ENCODE results near the gene SDE2. TPM values are rescaled to one million over a fixed set of nuclear protein-coding genes. Genes with fewer than 3 reads are reported as not detected.
A peak's percentile ranks its signal among the peaks of the same experiment; 100 is the strongest.

Gene SDE2
- 22.0 and 22.3 TPM in 2 replicates for total RNA-seq

- intact Hi-C loops (cut with micrococcal nuclease), result loop anchor here (1.0 to 5.0 kb wide), 4 partner anchors 63 to 531 kb away; partner anchors contain the start of genes H3-3A, PYCR2 and TMEM63A
- peaks cover 26% of the 10 kb centered on the region for H3K36me3 Mint-ChIP-seq (ENCODE audit: low read depth)
- H3K27me3 Mint-ChIP-seq (ENCODE audit: low read depth), result no peaks in the 10 kb centered on the region
- peak within 1 kb of the TSS; percentile 99 for H3K27ac Mint-ChIP-seq
- H3K4me1 Mint-ChIP-seq (ENCODE audit: low read depth), result peaks cover 55% of the 10 kb centered on the region
- H3K9me3 Mint-ChIP-seq, result no peaks in the 10 kb centered on the region
- peak within 1 kb of the TSS; percentile 100 for H3K4me3 Mint-ChIP-seq (ENCODE audit: low read depth)
- peak; percentile 100 for DNase-seq (ENCODE audit: low spot score)
These were observed at the start of gene SDE2 for GRCh38 chr1:225999227-225999911. Gene SDE2, minus strand, starts transcription at chr1:225999343. Its CDS starts 31 bp downstream, at chr1:225999312.

- Mint-ChIP-seq H3K27me3 (ENCODE audit: low read depth) (peaks cover 5% of the 10 kb centered on the region), H3K4me3 (ENCODE audit: low read depth) (no peak overlapping the region), H3K9me3 (no peaks in the 10 kb centered on the region), H3K4me1 (ENCODE audit: low read depth) (no peaks in the 10 kb centered on the region), H3K36me3 (ENCODE audit: low read depth) (no peaks in the 10 kb centered on the region), H3K27ac (no peak overlapping the region)
- intact Hi-C loops (cut with micrococcal nuclease), result no loop called here
- no peak for DNase-seq (ENCODE audit: low spot score)
These were observed 49.7 kb upstream of the SDE2 start for GRCh38 chr1:226048886-226049285.

GRCh38 chr1:226047495-226047894 is 48.4 kb upstream of the SDE2 start:
- Mint-ChIP-seq H3K27ac (no peak overlapping the region), H3K36me3 (ENCODE audit: low read depth) (no peaks in the 10 kb centered on the region), H3K9me3 (no peaks in the 10 kb centered on the region), H3K27me3 (ENCODE audit: low read depth) (peaks cover 5% of the 10 kb centered on the region), H3K4me3 (ENCODE audit: low read depth) (no peak overlapping the region), H3K4me1 (ENCODE audit: low read depth) (no peaks in the 10 kb centered on the region)
- no peak for DNase-seq (ENCODE audit: low spot score)
- intact Hi-C loops (cut with micrococcal nuclease), result no loop called here

- intact Hi-C loops (cut with micrococcal nuclease), result no loop called here
- Mint-ChIP-seq H3K9me3 (no peaks in the 10 kb centered on the region), H3K36me3 (ENCODE audit: low read depth) (no peaks in the 10 kb centered on the region), H3K4me1 (ENCODE audit: low read depth) (no peaks in the 10 kb centered on the region), H3K27me3 (ENCODE audit: low read depth) (peaks cover 5% of the 10 kb centered on the region), H3K27ac (no peak overlapping the region), H3K4me3 (ENCODE audit: low read depth) (no peak overlapping the region)
- no peak for DNase-seq (ENCODE audit: low spot score)
These were observed 47.1 kb upstream of the SDE2 start for GRCh38 chr1:226046240-226046639.

- Mint-ChIP-seq H3K27ac (no peak overlapping the region), H3K4me3 (ENCODE audit: low read depth) (no peak overlapping the region)
These were observed 45.5 kb upstream of the SDE2 start for GRCh38 chr1:226044514-226045101.

GRCh38 chr1:226041419-226041818 is 42.3 kb upstream of the SDE2 start:
- H3K27me3 Mint-ChIP-seq (ENCODE audit: low read depth), result peaks cover 6% of the 10 kb centered on the region
- intact Hi-C loops (cut with micrococcal nuclease), result no loop called here
- no peaks in the 10 kb centered on the region for H3K4me1 Mint-ChIP-seq (ENCODE audit: low read depth)
- H3K4me3 Mint-ChIP-seq (ENCODE audit: low read depth), result no peak overlapping the region
- DNase-seq (ENCODE audit: low spot score), result no peak
- H3K27ac Mint-ChIP-seq, result no peak overlapping the region
- H3K36me3 Mint-ChIP-seq (ENCODE audit: low read depth), result no peaks in the 10 kb centered on the region
- no peaks in the 10 kb centered on the region for H3K9me3 Mint-ChIP-seq

More at GRCh38 chr1:226044514-226045101, 45.5 kb upstream of the SDE2 start:
- Mint-ChIP-seq H3K27me3 (ENCODE audit: low read depth) (peaks cover 5% of the 10 kb centered on the region), H3K9me3 (no peaks in the 10 kb centered on the region), H3K4me1 (ENCODE audit: low read depth) (no peaks in the 10 kb centered on the region), H3K36me3 (ENCODE audit: low read depth) (no peaks in the 10 kb centered on the region)
- DNase-seq (ENCODE audit: low spot score), result no peak
- intact Hi-C loops (cut with micrococcal nuclease), result no loop called here

- H3K9me3 Mint-ChIP-seq, result no peaks in the 10 kb centered on the region
- H3K36me3 Mint-ChIP-seq (ENCODE audit: low read depth), result no peaks in the 10 kb centered on the region
- intact Hi-C loops (cut with micrococcal nuclease), result no loop called here
- H3K27ac Mint-ChIP-seq, result no peak overlapping the region
- no peak for DNase-seq (ENCODE audit: low spot score)
- H3K4me1 Mint-ChIP-seq (ENCODE audit: low read depth), result no peaks in the 10 kb centered on the region
- H3K4me3 Mint-ChIP-seq (ENCODE audit: low read depth), result no peak overlapping the region
- peaks cover 1% of the 10 kb centered on the region for H3K27me3 Mint-ChIP-seq (ENCODE audit: low read depth)
These were observed 39.5 kb upstream of the SDE2 start for GRCh38 chr1:226038661-226039060.

- H3K4me3 Mint-ChIP-seq (ENCODE audit: low read depth), result no peak overlapping the region
- H3K4me1 Mint-ChIP-seq (ENCODE audit: low read depth), result no peaks in the 10 kb centered on the region
- H3K27ac Mint-ChIP-seq, result no peak overlapping the region
- DNase-seq (ENCODE audit: low spot score), result no peak
- H3K27me3 Mint-ChIP-seq (ENCODE audit: low read depth), result peaks cover 1% of the 10 kb centered on the region
- no peaks in the 10 kb centered on the region for H3K36me3 Mint-ChIP-seq (ENCODE audit: low read depth)
- no peaks in the 10 kb centered on the region for H3K9me3 Mint-ChIP-seq
- intact Hi-C loops (cut with micrococcal nuclease), result no loop called here
These were observed 36.8 kb upstream of the SDE2 start for GRCh38 chr1:226035915-226036314.

- no peaks in the 10 kb centered on the region for H3K4me1 Mint-ChIP-seq (ENCODE audit: low read depth)
- no peak overlapping the region for H3K4me3 Mint-ChIP-seq (ENCODE audit: low read depth)
- no peaks in the 10 kb centered on the region for H3K9me3 Mint-ChIP-seq
- DNase-seq (ENCODE audit: low spot score), result no peak
- H3K36me3 Mint-ChIP-seq (ENCODE audit: low read depth), result no peaks in the 10 kb centered on the region
- H3K27me3 Mint-ChIP-seq (ENCODE audit: low read depth), result peaks cover 1% of the 10 kb centered on the region
- intact Hi-C loops (cut with micrococcal nuclease), result no loop called here
- no peak overlapping the region for H3K27ac Mint-ChIP-seq
These were observed 35.3 kb upstream of the SDE2 start for GRCh38 chr1:226034482-226034881.

- no peaks in the 10 kb centered on the region for H3K4me1 Mint-ChIP-seq (ENCODE audit: low read depth)
- H3K27me3 Mint-ChIP-seq (ENCODE audit: low read depth), result peaks cover 1% of the 10 kb centered on the region
- H3K9me3 Mint-ChIP-seq, result no peaks in the 10 kb centered on the region
- H3K36me3 Mint-ChIP-seq (ENCODE audit: low read depth), result no peaks in the 10 kb centered on the region
- DNase-seq (ENCODE audit: low spot score), result no peak
- intact Hi-C loops (cut with micrococcal nuclease), result no loop called here
- H3K27ac Mint-ChIP-seq, result no peak overlapping the region
- no peak overlapping the region for H3K4me3 Mint-ChIP-seq (ENCODE audit: low read depth)
These were observed 34.8 kb upstream of the SDE2 start for GRCh38 chr1:226033991-226034390.

GRCh38 chr1:226033582-226033981 is 34.4 kb upstream of the SDE2 start:
- no peaks in the 10 kb centered on the region for H3K9me3 Mint-ChIP-seq
- DNase-seq (ENCODE audit: low spot score), result no peak
- intact Hi-C loops (cut with micrococcal nuclease), result no loop called here
- H3K4me1 Mint-ChIP-seq (ENCODE audit: low read depth), result no peaks in the 10 kb centered on the region
- H3K4me3 Mint-ChIP-seq (ENCODE audit: low read depth), result no peak overlapping the region
- H3K36me3 Mint-ChIP-seq (ENCODE audit: low read depth), result no peaks in the 10 kb centered on the region
- H3K27me3 Mint-ChIP-seq (ENCODE audit: low read depth), result peaks cover 1% of the 10 kb centered on the region
- H3K27ac Mint-ChIP-seq, result no peak overlapping the region

- Mint-ChIP-seq H3K36me3 (ENCODE audit: low read depth) (no peaks in the 10 kb centered on the region), H3K4me3 (ENCODE audit: low read depth) (no peak overlapping the region), H3K4me1 (ENCODE audit: low read depth) (peaks cover 5% of the 10 kb centered on the region), H3K27ac (no peak overlapping the region), H3K9me3 (no peaks in the 10 kb centered on the region), H3K27me3 (ENCODE audit: low read depth) (no peaks in the 10 kb centered on the region)
- no peak for DNase-seq (ENCODE audit: low spot score)
- intact Hi-C loops (cut with micrococcal nuclease), result no loop called here
These were observed 30.6 kb upstream of the SDE2 start for GRCh38 chr1:226029568-226030225.

- DNase-seq (ENCODE audit: low spot score), result no peak
- no peaks in the 10 kb centered on the region for H3K9me3 Mint-ChIP-seq
- intact Hi-C loops (cut with micrococcal nuclease), result no loop called here
- H3K4me1 Mint-ChIP-seq (ENCODE audit: low read depth), result peaks cover 5% of the 10 kb centered on the region
- no peak overlapping the region for H3K27ac Mint-ChIP-seq
- H3K27me3 Mint-ChIP-seq (ENCODE audit: low read depth), result no peaks in the 10 kb centered on the region
- no peak overlapping the region for H3K4me3 Mint-ChIP-seq (ENCODE audit: low read depth)
- H3K36me3 Mint-ChIP-seq (ENCODE audit: low read depth), result no peaks in the 10 kb centered on the region
These were observed 30.0 kb upstream of the SDE2 start for GRCh38 chr1:226029093-226029496.
